Motor neuron (in vitro differentiated cells): ENCODE measurements around the gene TMEM154. TPM values are rescaled to one million over a fixed set of nuclear protein-coding genes. Genes with fewer than 3 reads are reported as not detected.

Experiments used
- ATAC-seq, 8 experiments: fragments of 200-7000 bp; cut with Tn5 transposase; replicated peaks in 6 of 8; 2 replicates each; pipeline ENCODE4 v1.8.0; 2021; ENCODE audit warnings: mild to moderate bottlenecking in 8 of 8, moderate library complexity in 8 of 8
- H3K27ac ChIP-seq, 2 donors: fragments of 250-450 bp; sonication (Bioruptor Pico); 2 replicates each; pipeline ENCODE4 v1.9.0; 2021; ENCODE audit warnings: antibody characterized with exemption in 2 of 2, mild to moderate bottlenecking in 2 of 2, moderate library complexity in 1 of 2
- H3K4me1 ChIP-seq, 2 donors: fragments of 250-450 bp; sonication (Bioruptor Pico); replicated peaks in 1 of 2; 2 replicates each; pipeline ENCODE4 v1.6.1; 2021; ENCODE audit warnings: antibody characterized with exemption in 2 of 2, mild to moderate bottlenecking in 2 of 2, moderate library complexity in 1 of 2
- H3K4me3 ChIP-seq, 5 donors: fragments of 250-450 bp; sonication (Bioruptor Pico); 2 replicates each; pipeline ENCODE4 v1.9.0; 2021; ENCODE audit warnings: antibody characterized with exemption in 5 of 5, mild to moderate bottlenecking in 5 of 5, moderate library complexity in 4 of 5
- WGBS, 10 experiments: fragments of 450-650 bp; shearing (Covaris generic); methylation state at CpG; one replicate each; pipeline ENCODE4 v1.0.0; 2022; 5-methylcytosine and 5-hydroxymethylcytosine counted together
- in situ Hi-C, 9 experiments: fragments of 400-800 bp; cut with MboI; loops; one replicate each; pipeline ENCODE4 v1.15.0; 2021; ENCODE audit warnings: low sequenced_read_pairs in 9 of 9, low pct_unique_long_range_greater_than_20kb in 2 of 9; ENCODE audit not compliant: unreplicated experiment in 9 of 9
- total RNA-seq, 8 experiments: library from RNA; unstranded; fragments of 300-600 nt; gene quantifications; 2 replicates each; pipeline versions ENCODE4 v1.2.3 to v1.2.4, GENCODE V29; 2022

The TMEM154 gene
- total RNA-seq, 8 experiments from 2014 or later: 0.04 to 4.3 (median 0.23) TPM

GRCh38 chr4:152655272-152656129 is 24.3 kb downstream of the TMEM154 start:
- WGBS, 10 experiments: 20 to 80% (median 46%) methylated on average over 1 to 2 of the region's 7 CpGs; no CpG with 5 or more reads in 6 of the 10 experiments
- Histone ChIP-seq H3K4me3 (no peak overlapping the region), H3K4me1 (no peaks in the 10 kb centered on the region), H3K27ac (no peak overlapping the region)
- ATAC-seq: no peak
- in situ Hi-C loops: no loop called here

GRCh38 chr4:152652102-152652501 is 27.7 kb downstream of the TMEM154 start:
- in situ Hi-C loops: no loop called here
- ATAC-seq: no peak
- no peaks in the 10 kb centered on the region for H3K4me1 ChIP-seq
- no peak overlapping the region for H3K4me3 ChIP-seq
- no peak overlapping the region for H3K27ac ChIP-seq
- WGBS, 10 experiments: 63 to 100% (median 89%) methylated on average over 1 of the region's 1 CpG; no CpG with 5 or more reads in 1 of the 10 experiments

GRCh38 chr4:152651473-152652060 is 28.2 kb downstream of the TMEM154 start:
- Histone ChIP-seq H3K4me1 (no peaks in the 10 kb centered on the region), H3K4me3 (no peak overlapping the region), H3K27ac (no peak overlapping the region)
- in situ Hi-C loops: no loop called here
- no peak for ATAC-seq

- in situ Hi-C loops: loop anchor here in 2 of 9 experiments (25.0 kb wide), 1 partner anchor 134 kb away; no protein-coding TSS in a partner anchor
- ATAC-seq: peak in 1 of 8 experiments; percentile 47
- Histone ChIP-seq H3K4me3 (no peak overlapping the region), H3K4me1 (peaks cover 6 to 8% of the 10 kb centered on the region in 2 donors), H3K27ac (no peak overlapping the region)
- 40 to 100% (median 67%) methylated on average over 1 to 3 of the region's 3 CpGs; no CpG with 5 or more reads in 1 of the 10 experiments for WGBS, 10 experiments
These were observed 33.6 kb downstream of the TMEM154 start for GRCh38 chr4:152646221-152646620.

- WGBS, 10 experiments: 0 to 100% (median 77%) methylated on average over 1 to 4 of the region's 4 CpGs; no CpG with 5 or more reads in 3 of the 10 experiments
- in situ Hi-C loops: loop anchor here in 2 of 9 experiments (25.0 kb wide), 1 partner anchor 132 kb away; no protein-coding TSS in a partner anchor
- H3K27ac ChIP-seq: no peak overlapping the region
- H3K4me1 ChIP-seq: peaks cover 6 to 12% of the 10 kb centered on the region in 2 donors
- ATAC-seq: no peak
- H3K4me3 ChIP-seq: no peak overlapping the region
These were observed 35.7 kb downstream of the TMEM154 start for GRCh38 chr4:152644130-152644529.

- no peak overlapping the region for H3K27ac ChIP-seq
- ATAC-seq: no peak
- in situ Hi-C loops: loop anchor here in 2 of 9 experiments (25.0 kb wide), 1 partner anchor 131 kb away; no protein-coding TSS in a partner anchor
- H3K4me1 ChIP-seq: peaks cover 6 to 12% of the 10 kb centered on the region in 2 donors
- 0 to 85% (median 62%) methylated on average over 1 to 8 of the region's 8 CpGs; no CpG with 5 or more reads in 2 of the 10 experiments for WGBS, 10 experiments
- H3K4me3 ChIP-seq: no peak overlapping the region
These were observed 36.4 kb downstream of the TMEM154 start for GRCh38 chr4:152643153-152644035.

GRCh38 chr4:152640058-152640921 is 39.5 kb downstream of the TMEM154 start:
- Histone ChIP-seq H3K27ac (no peak overlapping the region), H3K4me3 (no peak overlapping the region), H3K4me1 (peaks cover 6 to 12% of the 10 kb centered on the region in 2 donors)
- peak in 7 of 8 experiments; percentile 33 to 69 (median 54) for ATAC-seq
- 0 to 66% (median 44%) methylated on average over 1 to 6 of the region's 8 CpGs; no CpG with 5 or more reads in 2 of the 10 experiments for WGBS, 10 experiments
- in situ Hi-C loops: loop anchor here in 2 of 9 experiments (25.0 kb wide), 1 partner anchor 128 kb away; no protein-coding TSS in a partner anchor

GRCh38 chr4:152635851-152636250 is 43.9 kb downstream of the TMEM154 start:
- no peak for ATAC-seq
- H3K4me1 ChIP-seq: peaks cover under 1 to 6% of the 10 kb centered on the region in 2 donors
- no peak overlapping the region for H3K27ac ChIP-seq
- H3K4me3 ChIP-seq: no peak overlapping the region
- in situ Hi-C loops: loop anchor here in 3 of 9 experiments (10.0 to 25.0 kb wide), 2 partner anchors 124 to 141 kb away; no protein-coding TSS in a partner anchor
- WGBS, 10 experiments: 48 to 100% (median 88%) methylated on average over 1 to 4 of the region's 4 CpGs; no CpG with 5 or more reads in 2 of the 10 experiments

GRCh38 chr4:152634110-152634760 is 45.6 kb downstream of the TMEM154 start:
- Histone ChIP-seq H3K27ac (no peak overlapping the region), H3K4me3 (no peak overlapping the region), H3K4me1 (peaks cover 0 to 6% of the 10 kb centered on the region in 2 donors)
- in situ Hi-C loops: loop anchor here in 3 of 9 experiments (10.0 to 25.0 kb wide), 2 partner anchors 122 to 139 kb away; no protein-coding TSS in a partner anchor
- WGBS, 10 experiments: 64 to 94% (median 90%) methylated on average over 2 to 4 of the region's 4 CpGs; no CpG with 5 or more reads in 3 of the 10 experiments
- peak in 3 of 8 experiments; percentile 34 to 58 (median 57) for ATAC-seq

GRCh38 chr4:152633118-152633517 is 46.7 kb downstream of the TMEM154 start:
- ATAC-seq: peak in 1 of 8 experiments; percentile 46
- H3K27ac ChIP-seq: no peak overlapping the region
- peaks cover 0 to 6% of the 10 kb centered on the region in 2 donors for H3K4me1 ChIP-seq
- in situ Hi-C loops: loop anchor here in 3 of 9 experiments (10.0 to 25.0 kb wide), 2 partner anchors 121 to 138 kb away; no protein-coding TSS in a partner anchor
- H3K4me3 ChIP-seq: no peak overlapping the region
- WGBS, 10 experiments: 31 to 50% (median 44%) methylated on average over 2 to 3 of the region's 3 CpGs; no CpG with 5 or more reads in 4 of the 10 experiments

GRCh38 chr4:152630324-152630723 is 49.5 kb downstream of the TMEM154 start:
- Histone ChIP-seq H3K27ac (no peak overlapping the region), H3K4me1 (peaks cover 0 to 6% of the 10 kb centered on the region in 2 donors), H3K4me3 (no peak overlapping the region)
- 0 to 67% (median 60%) methylated on average over 1 of the region's 1 CpG; no CpG with 5 or more reads in 3 of the 10 experiments for WGBS, 10 experiments
- in situ Hi-C loops: loop anchor here in 3 of 9 experiments (10.0 to 25.0 kb wide), 2 partner anchors 118 to 136 kb away; no protein-coding TSS in a partner anchor
- ATAC-seq: no peak
